ENCODE results near the gene DGKD. TPM values are rescaled to one million over a fixed set of nuclear protein-coding genes. Genes with fewer than 3 reads are reported as not detected.
A peak's percentile ranks its signal among the peaks of the same experiment; 100 is the strongest.

Gene DGKD
- total and polyA plus RNA-seq, 9 of the 15 experiments (the other 6 are each of a cell fraction or from before 2014, with no cell fraction given), result 0.52 to 29.5 (median 10.6) TPM

- in situ Hi-C loops (cut with MboI), result no loop called here
- FAIRE-seq (peak; percentile 92), DNase-seq (ENCODE audit: extremely low read depth in 1 of 4, low spot score in 3 of 4) (peak; percentile 52 to 61 (median 56)), ATAC-seq (peak; percentile 72)
- peaks cover 7 to 18% of the 10 kb centered on the region in 2 experiments; a peak in 4 of 5 replicates for H3K4me1 ChIP-seq (replicated peaks in 1 of 2; ENCODE audit: control insufficient read depth in 2 of 2, insufficient read depth in 2 of 2, low read length in 2 of 2)
- H3K9me1 ChIP-seq (ENCODE audit: control insufficient read depth, insufficient read depth, low read length), result no peaks in the 10 kb centered on the region
- H2AFZ ChIP-seq (ENCODE audit: low read depth, low read length), result no peak overlapping the region
- ChIA-PET POLR2A (no interaction called here), CTCF (ENCODE audit: low intra/inter-chr PET ratio) (no interaction called here)
- no peaks in the 10 kb centered on the region for H3K79me2 ChIP-seq (ENCODE audit: control insufficient read depth, insufficient read depth, low read length)
- H3K4me3 ChIP-seq, result no peak overlapping the region
- peaks cover 72% of the 10 kb centered on the region; the same call in 2 of the 3 replicates for H3K36me3 ChIP-seq (ENCODE audit: control insufficient read depth, insufficient read depth, low read length)
- H3K4me2 ChIP-seq (ENCODE audit: insufficient read depth, low read length), result no peak overlapping the region
- intact Hi-C loops (cut with micrococcal nuclease), result no loop called here
- H3K27ac ChIP-seq (ENCODE audit: extremely low read depth, low read depth, low read length), result no peak overlapping the region
- BruUV-seq (replicated peaks), result no TSS peak
- 13% methylated on average over 6 of the region's 9 CpGs for WGBS (ENCODE audit: insufficient coverage, low coverage, missing lambda C conversion rate)
- peak overlapping the region in 1 of 2 experiments; percentile 76; a peak in 2 of 4 replicates for H3K9ac ChIP-seq (ENCODE audit: insufficient read depth in 1 of 2, low read depth in 2 of 2, low read length in 2 of 2)
- H3K27me3 ChIP-seq (ENCODE audit: control insufficient read depth in 2 of 2, insufficient read depth in 2 of 2, low read length in 2 of 2), result no peaks in the 10 kb centered on the region
- no peaks in the 10 kb centered on the region for H4K20me1 ChIP-seq (replicated peaks; ENCODE audit: control insufficient read depth, insufficient read depth, low read length)
- no peaks in the 10 kb centered on the region for H3K9me3 ChIP-seq (replicated peaks; ENCODE audit: control insufficient read depth, insufficient read depth, low read depth, low read length)
- TF ChIP-seq TAL1 (IDR thresholded peaks at IDR 0.05) (peak; percentile 72), DPF2 (IDR thresholded peaks at IDR 0.05) (0 out of 2 replicates have a peak, but pooled peaks have one; percentile 54), NR2C1 (IDR thresholded peaks at IDR 0.05) (no peak), NR2C1 (tag; IDR thresholded peaks at IDR 0.05) (no peak), ARID1B (IDR thresholded peaks at IDR 0.05) (peak; percentile 79), SIRT6 (IDR thresholded peaks at IDR 0.05; ENCODE audit: low read depth, low read length) (no peak), MEIS2 (IDR thresholded peaks at IDR 0.05; ENCODE audit: partially characterized antibody) (no peak), RCOR1 (IDR thresholded peaks at IDR 0.05; ENCODE audit: borderline replicate concordance in 1 of 2, low read depth in 2 of 2, low read length in 2 of 2) (0 out of 4 replicates have a peak, but pooled peaks of 1 of the 2 experiments have one; percentile 23), L3MBTL2 (IDR thresholded peaks at IDR 0.05) (peak; percentile 29; the same call in 1 of the 2 replicates), MTA2 (IDR thresholded peaks at IDR 0.05; ENCODE audit: low read depth) (0 out of 2 replicates have a peak, but pooled peaks have one; percentile 38), TEAD4 (IDR thresholded peaks at IDR 0.05; ENCODE audit: low read length) (peak; percentile 63), TEAD4 (CRISPR knock-in tag; IDR thresholded peaks at IDR 0.05; ENCODE audit: borderline replicate concordance) (no peak), SOX6 (IDR thresholded peaks at IDR 0.05) (peak; percentile 37; the same call in 1 of the 2 replicates), TCF3 (CRISPR knock-in tag; IDR thresholded peaks at IDR 0.05) (peak; percentile 83), TFAP4 (CRISPR knock-in tag; IDR thresholded peaks at IDR 0.05; ENCODE audit: borderline replicate concordance) (peak; percentile 41), GATA2 (CRISPR knock-in tag; IDR thresholded peaks at IDR 0.05) (0 out of 2 replicates have a peak, but pooled peaks have one; percentile 28), NCOR1 (IDR thresholded peaks at IDR 0.05) (peak; percentile 54; the same call in 1 of the 2 replicates), FOS (IDR thresholded peaks at IDR 0.05; ENCODE audit: extremely low read depth, insufficient read length) (no peak), CBFA2T2 (conservative IDR thresholded peaks at IDR 0.05) (peak; percentile 58), NBN (IDR thresholded peaks at IDR 0.05; ENCODE audit: low read depth) (no peak)
- TF ChIP-seq, protein P1, sequence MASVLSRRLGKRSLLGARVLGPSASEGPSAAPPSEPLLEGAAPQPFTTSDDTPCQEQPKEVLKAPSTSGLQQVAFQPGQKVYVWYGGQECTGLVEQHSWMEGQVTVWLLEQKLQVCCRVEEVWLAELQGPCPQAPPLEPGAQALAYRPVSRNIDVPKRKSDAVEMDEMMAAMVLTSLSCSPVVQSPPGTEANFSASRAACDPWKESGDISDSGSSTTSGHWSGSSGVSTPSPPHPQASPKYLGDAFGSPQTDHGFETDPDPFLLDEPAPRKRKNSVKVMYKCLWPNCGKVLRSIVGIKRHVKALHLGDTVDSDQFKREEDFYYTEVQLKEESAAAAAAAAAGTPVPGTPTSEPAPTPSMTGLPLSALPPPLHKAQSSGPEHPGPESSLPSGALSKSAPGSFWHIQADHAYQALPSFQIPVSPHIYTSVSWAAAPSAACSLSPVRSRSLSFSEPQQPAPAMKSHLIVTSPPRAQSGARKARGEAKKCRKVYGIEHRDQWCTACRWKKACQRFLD (CRISPR knock-in tag; IDR thresholded peaks at IDR 0.05), result 0 out of 2 replicates have a peak, but pooled peaks have one; percentile 42
- TF ChIP-seq, protein P2, sequence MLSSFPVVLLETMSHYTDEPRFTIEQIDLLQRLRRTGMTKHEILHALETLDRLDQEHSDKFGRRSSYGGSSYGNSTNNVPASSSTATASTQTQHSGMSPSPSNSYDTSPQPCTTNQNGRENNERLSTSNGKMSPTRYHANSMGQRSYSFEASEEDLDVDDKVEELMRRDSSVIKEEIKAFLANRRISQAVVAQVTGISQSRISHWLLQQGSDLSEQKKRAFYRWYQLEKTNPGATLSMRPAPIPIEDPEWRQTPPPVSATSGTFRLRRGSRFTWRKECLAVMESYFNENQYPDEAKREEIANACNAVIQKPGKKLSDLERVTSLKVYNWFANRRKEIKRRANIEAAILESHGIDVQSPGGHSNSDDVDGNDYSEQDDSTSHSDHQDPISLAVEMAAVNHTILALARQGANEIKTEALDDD (IDR thresholded peaks at IDR 0.05), result peak; percentile 71
Measured at GRCh38 chr2:233451950-233452349, 97.7 kb downstream of the DGKD start.
